HCT116 (cell line): ENCODE results near the gene BDH1.

ENCODE experiments used
- ELF1 ChIP-seq: IDR thresholded peaks from 2 replicates; pipeline ENCODE4 v1.6.1; 2012; ENCODE audit warnings: low read depth, borderline replicate concordance
- TF ChIP-seq, protein P1 (sequence below): IDR thresholded peaks from 2 replicates; pipeline ENCODE4 v1.6.1; 2012; ENCODE audit warnings: low read depth
- TF ChIP-seq, protein P2 (sequence below), 3 experiments: fragments of 200-600 bp in 1 of 3; sonication (generic) in 1 of 3; IDR thresholded peaks in 2 of 3; conservative IDR thresholded peaks in 1 of 3; 2 replicates each; pipeline ENCODE4 v1.5.1; 2012 to 2017; ENCODE audit warnings: low read depth in 2 of 3, low read length in 2 of 3, antibody characterized with exemption in 1 of 3, borderline replicate concordance in 1 of 3, control low read depth in 1 of 3, mild to moderate bottlenecking in 1 of 3, mixed read lengths in 1 of 3, mixed run types in 1 of 3, moderate library complexity in 1 of 3; ENCODE audit not compliant: insufficient read depth in 1 of 3

DNA sequence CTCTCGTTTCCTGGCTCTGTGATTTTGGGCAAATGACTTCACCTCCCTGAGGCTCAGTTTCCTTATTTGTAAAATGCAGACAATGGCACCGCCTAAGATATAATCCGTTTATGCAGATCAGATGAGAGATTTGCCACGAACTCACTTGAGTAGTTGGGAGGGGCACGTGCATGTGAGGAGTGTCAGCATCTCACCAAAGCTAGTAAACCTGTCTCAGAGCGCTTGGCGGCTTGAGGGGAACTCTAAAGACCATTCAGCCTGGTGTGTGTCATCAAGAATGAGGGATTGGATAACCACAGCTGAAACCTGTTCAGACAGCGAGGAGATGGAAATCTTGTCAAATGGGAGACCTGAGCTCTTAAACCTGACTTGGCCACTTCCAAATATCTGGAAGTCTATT, 48.7 kb downstream of the BDH1 start:
- TF ChIP-seq, protein P1, sequence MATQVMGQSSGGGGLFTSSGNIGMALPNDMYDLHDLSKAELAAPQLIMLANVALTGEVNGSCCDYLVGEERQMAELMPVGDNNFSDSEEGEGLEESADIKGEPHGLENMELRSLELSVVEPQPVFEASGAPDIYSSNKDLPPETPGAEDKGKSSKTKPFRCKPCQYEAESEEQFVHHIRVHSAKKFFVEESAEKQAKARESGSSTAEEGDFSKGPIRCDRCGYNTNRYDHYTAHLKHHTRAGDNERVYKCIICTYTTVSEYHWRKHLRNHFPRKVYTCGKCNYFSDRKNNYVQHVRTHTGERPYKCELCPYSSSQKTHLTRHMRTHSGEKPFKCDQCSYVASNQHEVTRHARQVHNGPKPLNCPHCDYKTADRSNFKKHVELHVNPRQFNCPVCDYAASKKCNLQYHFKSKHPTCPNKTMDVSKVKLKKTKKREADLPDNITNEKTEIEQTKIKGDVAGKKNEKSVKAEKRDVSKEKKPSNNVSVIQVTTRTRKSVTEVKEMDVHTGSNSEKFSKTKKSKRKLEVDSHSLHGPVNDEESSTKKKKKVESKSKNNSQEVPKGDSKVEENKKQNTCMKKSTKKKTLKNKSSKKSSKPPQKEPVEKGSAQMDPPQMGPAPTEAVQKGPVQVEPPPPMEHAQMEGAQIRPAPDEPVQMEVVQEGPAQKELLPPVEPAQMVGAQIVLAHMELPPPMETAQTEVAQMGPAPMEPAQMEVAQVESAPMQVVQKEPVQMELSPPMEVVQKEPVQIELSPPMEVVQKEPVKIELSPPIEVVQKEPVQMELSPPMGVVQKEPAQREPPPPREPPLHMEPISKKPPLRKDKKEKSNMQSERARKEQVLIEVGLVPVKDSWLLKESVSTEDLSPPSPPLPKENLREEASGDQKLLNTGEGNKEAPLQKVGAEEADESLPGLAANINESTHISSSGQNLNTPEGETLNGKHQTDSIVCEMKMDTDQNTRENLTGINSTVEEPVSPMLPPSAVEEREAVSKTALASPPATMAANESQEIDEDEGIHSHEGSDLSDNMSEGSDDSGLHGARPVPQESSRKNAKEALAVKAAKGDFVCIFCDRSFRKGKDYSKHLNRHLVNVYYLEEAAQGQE, result no peak
- TF ChIP-seq, protein P2, sequence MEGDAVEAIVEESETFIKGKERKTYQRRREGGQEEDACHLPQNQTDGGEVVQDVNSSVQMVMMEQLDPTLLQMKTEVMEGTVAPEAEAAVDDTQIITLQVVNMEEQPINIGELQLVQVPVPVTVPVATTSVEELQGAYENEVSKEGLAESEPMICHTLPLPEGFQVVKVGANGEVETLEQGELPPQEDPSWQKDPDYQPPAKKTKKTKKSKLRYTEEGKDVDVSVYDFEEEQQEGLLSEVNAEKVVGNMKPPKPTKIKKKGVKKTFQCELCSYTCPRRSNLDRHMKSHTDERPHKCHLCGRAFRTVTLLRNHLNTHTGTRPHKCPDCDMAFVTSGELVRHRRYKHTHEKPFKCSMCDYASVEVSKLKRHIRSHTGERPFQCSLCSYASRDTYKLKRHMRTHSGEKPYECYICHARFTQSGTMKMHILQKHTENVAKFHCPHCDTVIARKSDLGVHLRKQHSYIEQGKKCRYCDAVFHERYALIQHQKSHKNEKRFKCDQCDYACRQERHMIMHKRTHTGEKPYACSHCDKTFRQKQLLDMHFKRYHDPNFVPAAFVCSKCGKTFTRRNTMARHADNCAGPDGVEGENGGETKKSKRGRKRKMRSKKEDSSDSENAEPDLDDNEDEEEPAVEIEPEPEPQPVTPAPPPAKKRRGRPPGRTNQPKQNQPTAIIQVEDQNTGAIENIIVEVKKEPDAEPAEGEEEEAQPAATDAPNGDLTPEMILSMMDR (IDR thresholded peaks at IDR 0.05 in 2 of 3, conservative IDR thresholded peaks at IDR 0.05 in 1 of 3; ENCODE audit: borderline replicate concordance in 1 of 3, insufficient read depth in 1 of 3, low read depth in 2 of 3, low read length in 2 of 3), result no peak
- no peak for TF ChIP-seq ELF1
